Measurements from ENCODE around the gene TMEM63A. TPM values are rescaled to one million over a fixed set of nuclear protein-coding genes. Genes with fewer than 3 reads are reported as not detected.
"Not testable (repeated sequence)": the region's sequence is repeated elsewhere in the genome, so short reads cannot be mapped to it uniquely, and the experiment has no call there.

TMEM63A gene
- 43.8 TPM for total RNA-seq

DNA sequence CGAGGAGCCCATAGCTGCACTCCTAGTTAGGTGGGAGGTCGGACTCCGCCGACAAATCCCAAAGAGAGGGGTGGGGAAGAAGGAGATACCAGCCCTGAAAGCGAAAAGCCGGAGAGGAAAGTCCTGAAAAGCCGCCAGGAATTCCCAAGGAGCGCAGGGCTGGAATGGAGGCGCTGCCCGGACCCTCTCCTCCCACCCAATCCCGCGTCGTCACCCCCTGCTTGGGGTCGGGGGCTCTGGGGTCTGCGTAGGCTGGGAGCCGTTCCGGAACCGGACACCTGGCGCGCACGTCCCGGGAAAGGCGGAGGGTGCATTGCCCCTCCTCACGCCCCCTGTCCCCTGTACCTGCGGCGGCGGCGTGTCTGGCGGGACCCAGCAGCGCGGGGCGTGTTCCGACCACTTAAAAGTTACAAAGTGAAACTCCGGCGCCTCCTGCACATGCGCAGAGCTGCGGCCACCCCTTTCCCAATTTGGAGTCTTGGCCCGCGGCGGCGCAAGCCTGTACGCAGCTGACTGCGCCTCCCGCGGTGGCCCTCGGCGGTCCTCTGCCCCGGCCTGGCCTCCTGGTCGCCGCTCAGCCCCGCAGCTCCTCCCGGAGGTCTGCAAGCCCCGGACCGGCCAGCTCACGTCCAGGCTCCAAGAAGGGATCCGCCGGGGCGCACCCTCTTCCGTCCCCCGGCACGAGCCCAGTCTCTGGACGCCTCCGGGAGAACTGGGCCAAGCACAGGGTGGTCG is at the start of gene TMEM63A:
Gene TMEM63A, minus strand, starts transcription at position 422 of the 735 bp plus-strand sequence. CDS start 4,800 bp downstream, outside the sequence.
- DNase-seq = peak; percentile 66

DNA sequence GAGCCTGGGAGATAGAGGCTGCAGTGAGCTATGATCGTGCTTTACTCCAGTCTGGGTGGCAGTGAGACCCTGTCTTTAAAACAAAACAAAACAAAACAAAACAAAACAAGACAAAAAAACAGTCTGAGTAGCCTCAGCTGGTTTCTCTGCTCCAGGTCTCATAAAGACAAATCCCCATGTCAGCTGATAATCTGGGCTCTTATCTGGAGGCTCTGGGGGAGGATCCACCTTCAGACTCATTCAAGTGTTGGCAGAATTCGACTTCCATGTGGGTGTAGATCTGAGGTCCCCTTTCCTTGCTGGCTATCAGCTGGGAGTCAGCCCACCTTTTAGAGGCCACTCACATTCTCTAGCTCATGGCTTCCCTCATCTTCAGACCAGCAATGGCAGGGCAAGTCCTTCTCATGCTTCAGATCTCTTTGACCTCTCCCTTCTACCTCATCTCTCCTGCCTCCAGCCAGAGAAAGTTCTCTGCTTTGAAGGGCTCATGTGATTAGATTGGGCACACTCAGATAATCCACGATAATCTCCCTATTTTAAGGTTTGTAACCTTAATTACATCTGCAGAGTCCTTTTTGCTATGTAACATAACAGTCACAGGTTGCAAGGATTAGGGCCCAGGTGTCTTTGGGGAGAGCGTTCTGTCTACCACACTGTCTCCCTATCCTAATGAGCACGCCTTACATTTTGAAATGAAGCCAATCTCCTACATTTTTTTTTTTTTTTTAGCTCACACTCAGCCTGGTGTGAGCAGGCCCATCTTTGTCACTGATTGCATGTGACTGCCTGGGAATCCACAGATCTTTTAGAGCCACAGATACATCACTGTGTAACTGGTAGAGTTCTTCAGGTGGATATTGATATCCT is 49.3 kb upstream of the TMEM63A start:
- DNase-seq = no peak

DNA sequence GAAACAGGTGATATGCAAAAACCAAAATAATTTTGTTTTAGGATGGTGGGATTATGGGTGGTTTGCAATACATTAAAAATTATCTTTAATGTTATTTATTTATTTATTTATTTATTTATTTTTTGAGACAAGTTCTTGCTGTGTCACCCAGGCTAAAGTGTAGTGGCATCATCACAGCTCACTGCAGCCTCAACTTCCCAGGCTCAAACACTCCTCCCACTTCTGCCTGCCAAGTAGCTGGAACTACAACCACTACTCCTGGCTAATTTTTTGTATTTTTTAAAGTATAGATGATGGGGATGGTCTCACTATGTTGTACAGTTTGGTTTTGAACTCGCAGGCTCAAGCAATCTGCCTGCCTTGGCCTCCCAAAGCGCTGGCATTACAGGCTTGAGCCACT is 48.4 kb upstream of the TMEM63A start:
- DNase-seq = no peak

DNA sequence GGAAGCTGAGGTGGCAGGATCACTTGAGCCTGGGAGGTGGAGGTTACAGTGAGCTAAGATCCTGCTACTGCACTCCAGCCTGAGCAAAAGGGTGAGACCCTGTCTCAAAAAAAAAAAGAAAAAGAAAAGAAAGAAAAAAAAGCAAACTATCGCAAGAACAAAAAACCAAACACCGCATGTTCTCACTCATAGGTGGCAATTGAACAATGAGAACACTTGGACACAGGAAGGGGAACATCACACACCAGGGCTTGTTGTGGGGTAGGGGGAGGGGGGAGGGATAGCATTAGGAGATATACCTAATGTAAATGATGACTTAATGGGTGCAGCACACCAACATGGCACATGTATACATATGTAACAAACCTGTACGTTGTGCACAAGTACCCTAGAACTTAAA is 47.3 kb upstream of the TMEM63A start:
- not testable (repeated sequence) for DNase-seq

DNA sequence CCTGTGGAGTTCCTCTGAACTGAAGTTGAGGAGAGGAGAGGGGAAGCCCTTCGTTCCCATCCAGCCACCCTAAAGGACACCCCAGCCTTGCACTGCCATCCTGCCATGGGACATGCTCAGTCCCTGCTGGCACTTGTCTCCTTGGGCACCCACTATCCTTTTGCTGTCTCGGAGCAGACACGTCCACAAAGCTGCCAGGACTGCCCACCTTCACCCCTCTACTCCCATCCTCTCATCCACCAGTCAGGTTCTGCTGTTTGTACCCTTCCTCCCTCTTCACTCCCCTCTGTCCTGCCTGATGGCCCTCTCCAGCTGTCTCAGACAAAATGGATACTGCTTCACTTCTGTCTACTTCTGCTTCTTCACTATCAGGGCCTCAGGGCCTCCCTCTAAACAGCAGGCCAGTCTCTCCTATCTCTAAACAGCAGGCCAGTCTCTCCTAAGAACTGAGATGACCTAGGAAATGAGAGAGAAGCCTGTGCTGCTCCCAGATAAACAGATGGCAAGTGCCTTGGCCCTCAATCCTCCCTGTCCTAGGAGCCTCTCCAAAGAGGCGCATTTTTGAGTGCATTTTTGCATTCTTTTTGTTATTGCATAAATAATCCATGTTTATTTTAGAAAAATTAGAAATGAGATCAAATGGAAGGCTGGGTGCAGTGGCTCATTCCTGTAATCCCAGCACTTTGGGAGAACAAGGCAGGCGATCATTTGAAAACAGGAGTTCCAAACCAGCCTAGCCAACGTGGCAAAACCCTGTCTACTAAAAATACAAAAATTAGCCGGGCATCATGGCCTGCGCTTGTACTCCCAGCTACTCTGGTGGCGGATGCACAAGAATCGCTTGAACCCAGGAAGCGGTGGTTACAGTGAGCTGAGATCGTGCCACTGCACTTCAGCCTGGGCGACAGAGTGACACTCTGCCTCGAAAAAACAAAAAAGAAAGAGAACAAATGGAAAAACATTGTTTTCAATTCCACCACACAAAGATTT is 46.3 kb upstream of the TMEM63A start:
- DNase-seq = no peak

DNA sequence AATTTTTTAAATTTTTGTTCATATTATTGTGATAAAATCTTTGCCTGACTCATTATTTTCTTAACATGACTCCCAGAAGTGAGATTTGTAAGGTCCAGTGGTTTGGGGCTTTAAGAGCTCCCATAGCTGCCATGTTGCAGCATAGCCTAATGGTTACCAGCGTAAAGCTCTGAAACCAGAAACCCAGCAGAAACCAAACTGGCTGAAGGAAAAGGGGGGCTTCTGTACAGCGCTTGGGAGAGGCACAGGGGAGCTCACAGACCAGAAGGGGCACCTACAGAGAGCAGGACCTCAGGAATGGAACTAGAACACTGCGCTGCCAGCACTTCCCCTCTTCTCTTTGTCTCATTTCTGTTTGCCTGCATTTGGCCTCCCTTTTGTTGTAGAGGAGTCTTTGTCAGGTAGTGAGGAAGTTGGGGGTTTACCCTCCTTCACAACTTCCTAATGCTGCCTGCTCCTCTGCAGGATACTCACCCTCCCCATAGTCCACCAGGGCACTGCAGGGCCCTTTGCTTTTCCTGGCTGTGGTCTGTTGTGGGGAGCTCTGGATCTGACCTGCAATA is 44.5 kb upstream of the TMEM63A start:
- no peak for DNase-seq

DNA sequence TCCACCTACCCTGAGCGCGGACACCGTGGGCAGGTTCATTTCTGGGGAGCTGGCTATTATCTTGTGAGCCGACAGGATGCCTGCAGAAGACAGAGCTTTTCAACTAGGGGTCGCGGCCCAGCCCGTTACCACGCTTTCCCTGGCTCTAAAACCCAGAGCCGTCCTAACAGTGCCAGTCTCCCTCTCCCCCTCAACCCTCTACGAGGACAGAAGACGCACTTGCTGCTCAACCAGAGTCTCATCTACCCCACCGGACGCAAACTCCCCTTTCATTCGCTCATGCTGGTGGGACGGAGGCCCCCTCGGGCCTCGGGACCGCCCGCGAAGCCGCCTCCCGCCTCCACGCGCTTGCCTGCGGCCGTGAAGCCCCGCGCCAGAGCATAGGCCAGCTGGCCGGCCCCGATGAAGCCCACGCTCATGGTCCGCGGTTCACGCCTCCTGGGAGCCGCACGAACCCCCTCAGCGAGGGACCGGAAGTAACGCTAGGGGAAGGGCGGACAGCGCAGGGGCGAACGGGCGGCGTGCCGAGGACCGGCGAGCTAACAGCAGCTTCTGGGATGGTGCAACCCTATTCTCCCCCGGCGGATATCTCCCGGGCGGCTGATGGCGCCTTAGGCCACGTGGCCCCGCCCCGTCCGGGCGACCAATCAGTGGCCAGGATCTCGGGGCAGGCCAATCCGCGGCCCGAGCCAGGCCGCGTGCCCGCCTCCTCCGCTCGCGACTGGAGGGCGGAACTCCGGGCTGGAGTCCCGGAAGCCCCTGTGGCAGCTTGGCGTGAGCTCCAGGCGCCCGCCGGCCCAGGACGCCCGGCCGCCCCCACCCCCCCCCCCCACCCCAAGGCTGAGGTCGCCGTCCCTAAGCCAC is 41.7 kb upstream of the TMEM63A start, which contains the start of gene PYCR2:
Gene PYCR2, minus strand, starts transcription at position 559 of the 864 bp plus-strand sequence. Its CDS starts 140 bp downstream, at position 419.
- DNase-seq = peak; percentile 89

DNA sequence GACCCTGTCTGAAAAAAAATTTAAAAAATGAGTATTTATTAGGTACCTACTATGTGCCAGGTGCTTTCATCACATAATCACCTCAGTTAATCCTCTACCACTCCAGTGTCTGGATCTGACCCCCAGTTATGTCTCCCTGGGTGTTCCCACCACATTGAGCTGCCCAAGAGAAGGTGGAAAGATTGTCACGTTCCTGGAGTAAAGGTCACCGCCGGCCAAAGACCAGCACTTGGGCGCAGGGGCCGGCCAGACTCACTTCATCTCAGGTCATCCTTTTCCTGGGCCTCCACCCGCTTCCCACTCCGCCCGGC is 41.2 kb upstream of the TMEM63A start:
- no peak for DNase-seq

DNA sequence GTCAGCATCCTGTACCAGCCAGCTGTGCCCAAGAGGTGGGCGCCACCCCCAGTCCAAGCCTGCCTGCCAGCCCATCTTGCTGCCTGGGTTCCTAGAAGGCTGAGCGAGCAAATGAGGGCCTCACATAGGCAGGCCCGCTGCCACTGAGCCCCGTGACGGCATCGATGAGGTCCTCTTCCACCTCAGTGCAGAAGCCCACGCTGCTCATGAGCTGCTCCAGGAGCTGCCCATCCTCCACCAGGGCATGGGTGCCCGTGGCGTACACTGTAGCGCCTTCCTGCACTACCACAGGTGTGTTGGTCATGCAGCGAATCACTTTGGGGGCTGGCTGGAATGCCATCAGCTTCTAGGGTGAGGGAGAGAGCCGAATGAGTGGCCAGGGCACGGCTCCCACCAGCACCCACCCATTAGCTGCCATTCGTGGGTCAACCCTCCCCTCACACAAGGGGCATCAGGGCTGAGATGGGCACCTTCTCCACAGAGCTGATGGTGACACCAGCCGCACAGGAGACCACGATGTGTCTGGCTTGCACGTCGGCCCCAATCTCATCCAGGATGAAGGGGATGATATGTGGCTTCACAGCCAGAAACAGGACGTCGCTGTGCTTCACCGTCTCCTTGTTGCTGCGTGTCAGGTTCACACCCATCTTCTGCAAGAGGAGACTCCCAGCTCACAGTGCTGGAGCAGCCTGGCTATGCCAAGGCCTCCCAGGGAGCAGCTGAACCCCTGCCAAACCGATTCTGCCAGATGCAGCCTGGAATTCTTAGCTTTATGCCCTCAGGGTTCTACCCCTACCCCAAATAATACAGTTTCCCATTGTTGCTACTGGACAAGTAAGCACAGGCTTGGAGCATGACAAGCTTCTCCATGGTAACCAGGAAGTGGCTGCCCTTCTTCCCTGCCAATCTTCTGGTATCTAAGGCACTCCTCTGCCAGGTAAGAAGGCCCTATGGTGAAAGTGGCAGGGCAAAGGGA is 39.8 kb upstream of the TMEM63A start:
- no peak for DNase-seq

DNA sequence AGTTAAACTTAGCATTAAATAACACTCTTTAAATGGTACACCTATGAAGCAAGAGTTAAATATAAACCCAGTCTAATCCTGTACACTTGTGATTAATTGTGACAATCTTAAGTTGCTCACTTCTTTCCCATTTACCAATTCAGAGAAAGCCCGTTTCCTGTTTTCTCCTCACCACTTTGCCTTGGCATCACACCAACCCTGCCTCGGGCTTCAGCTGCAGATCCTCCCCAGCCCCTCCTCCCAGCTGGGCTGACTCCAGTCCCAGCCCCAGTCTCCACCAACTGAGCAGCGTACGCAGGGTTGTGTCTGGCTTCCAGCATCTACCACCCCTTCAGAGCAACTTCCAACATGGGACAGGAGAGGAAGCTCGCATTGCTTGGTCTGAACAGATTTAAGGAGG is 37.7 kb upstream of the TMEM63A start:
- peak; percentile 47 for DNase-seq

DNA sequence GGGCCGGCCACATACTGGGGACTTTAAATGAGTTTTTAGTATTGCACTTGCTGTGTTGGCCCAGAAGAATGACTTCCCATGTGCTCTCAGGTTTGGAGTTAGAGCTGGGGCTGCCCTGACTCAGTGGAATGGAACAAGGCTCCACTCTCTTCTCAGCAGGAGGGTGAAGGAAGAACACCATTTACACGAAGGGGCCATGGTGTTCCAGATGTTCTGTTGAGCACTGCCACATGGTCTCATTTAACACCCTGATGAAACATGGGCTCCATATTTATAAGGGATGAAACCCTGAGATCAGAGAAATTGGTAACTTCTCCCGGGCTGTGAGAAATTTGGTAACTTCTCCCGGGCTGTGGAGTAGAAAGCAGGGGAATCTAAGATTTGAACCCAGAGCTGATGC is 36.1 kb upstream of the TMEM63A start:
- no peak for DNase-seq

DNA sequence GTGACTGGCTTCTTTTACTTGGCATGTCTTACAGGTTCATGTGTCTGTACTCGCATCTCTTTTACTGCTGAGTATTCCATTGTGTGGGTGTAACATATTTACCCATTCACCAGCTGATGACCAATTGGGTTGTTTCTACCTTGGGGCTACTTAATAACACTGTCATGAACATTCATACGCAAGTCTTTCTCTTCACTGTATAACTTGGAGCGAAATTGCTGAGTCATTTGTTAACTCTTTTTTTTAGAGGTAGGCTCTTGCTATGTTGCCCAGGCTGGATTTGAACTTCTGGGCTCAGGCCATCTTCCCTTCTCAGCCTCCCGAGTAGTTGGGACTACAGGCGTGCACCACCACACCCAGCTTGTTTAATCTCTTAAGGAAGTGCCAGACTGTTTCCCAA is 35.4 kb upstream of the TMEM63A start:
- no peak for DNase-seq

DNA sequence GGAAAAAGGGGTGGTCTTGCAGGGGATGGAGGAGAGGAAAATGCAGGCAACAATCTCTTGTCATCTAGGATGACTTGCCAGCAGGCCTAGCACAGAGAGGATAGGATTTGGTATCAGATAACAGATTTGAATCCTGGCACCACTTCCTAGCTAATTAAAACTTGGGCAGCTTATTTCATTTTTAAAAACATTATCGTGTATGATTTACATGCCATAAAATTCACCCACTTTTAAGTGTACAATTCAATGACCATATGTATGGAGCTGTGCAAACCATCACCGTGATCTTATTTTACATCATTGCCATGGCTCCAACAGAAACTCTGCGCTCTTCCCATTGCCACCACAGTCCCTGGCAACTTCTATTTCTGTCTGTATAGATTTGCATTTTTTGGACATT is 34.9 kb upstream of the TMEM63A start:
- no peak for DNase-seq

DNA sequence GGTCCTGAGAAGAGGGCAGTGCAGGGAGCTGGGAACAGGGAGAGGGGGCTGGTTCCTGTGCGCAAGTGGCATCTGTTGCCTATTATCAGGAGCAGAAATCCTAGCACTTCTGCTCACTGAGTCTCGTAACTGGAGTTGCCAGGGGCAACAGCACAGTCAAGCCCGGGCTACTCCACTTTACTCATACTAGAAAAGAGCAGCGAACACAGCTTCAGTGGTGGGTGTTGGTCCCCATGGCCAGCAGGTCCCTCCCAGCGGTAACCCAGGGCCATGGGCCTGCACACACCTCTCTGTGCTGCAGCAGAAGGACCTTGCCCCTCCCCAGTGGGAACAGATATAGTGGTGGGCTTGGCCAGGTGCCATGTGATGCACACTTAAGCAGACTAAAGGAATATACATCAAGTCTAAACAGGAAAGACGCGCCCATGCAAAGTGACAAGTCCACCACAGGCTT is 33.4 kb upstream of the TMEM63A start:
- DNase-seq = no peak

DNA sequence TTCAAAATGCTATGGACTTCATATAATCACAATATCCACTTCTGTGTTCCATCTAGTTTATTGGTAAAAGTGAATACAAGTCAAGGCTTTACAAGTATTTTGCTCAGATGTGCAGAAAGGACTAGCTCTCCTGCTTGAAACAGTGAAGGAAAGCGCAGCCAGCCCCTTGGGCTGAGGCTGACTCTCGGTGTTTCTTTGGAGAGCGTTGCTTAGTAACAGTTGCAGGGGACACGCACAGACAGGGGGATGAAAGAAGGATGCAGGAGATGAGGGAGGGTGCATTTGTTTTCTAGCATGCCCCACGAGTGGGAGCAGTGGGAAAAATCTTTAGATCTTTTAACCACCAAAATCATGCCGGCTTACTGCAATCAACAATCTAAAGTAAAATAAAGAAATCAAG is 32.8 kb upstream of the TMEM63A start:
- no peak for DNase-seq

DNA sequence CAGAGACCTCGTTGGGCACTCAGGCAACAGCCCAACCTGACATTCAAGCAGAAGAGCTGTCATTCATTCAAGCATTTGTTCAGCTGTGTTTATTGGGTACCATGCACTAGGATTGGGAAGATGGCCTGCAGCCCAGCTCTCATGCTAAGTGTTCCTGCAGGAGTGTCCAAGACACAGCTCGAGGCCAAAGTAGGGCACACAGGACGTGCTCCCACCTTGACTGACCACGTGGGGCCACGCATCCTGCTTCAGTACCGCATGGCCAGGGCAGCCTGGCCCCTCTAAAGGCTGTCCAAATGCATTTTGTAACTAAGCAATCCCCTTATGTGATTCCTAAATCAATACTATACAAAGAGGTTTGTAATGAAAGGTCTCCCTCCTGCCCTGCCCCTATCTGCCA is 32.2 kb upstream of the TMEM63A start:
- DNase-seq = no peak

DNA sequence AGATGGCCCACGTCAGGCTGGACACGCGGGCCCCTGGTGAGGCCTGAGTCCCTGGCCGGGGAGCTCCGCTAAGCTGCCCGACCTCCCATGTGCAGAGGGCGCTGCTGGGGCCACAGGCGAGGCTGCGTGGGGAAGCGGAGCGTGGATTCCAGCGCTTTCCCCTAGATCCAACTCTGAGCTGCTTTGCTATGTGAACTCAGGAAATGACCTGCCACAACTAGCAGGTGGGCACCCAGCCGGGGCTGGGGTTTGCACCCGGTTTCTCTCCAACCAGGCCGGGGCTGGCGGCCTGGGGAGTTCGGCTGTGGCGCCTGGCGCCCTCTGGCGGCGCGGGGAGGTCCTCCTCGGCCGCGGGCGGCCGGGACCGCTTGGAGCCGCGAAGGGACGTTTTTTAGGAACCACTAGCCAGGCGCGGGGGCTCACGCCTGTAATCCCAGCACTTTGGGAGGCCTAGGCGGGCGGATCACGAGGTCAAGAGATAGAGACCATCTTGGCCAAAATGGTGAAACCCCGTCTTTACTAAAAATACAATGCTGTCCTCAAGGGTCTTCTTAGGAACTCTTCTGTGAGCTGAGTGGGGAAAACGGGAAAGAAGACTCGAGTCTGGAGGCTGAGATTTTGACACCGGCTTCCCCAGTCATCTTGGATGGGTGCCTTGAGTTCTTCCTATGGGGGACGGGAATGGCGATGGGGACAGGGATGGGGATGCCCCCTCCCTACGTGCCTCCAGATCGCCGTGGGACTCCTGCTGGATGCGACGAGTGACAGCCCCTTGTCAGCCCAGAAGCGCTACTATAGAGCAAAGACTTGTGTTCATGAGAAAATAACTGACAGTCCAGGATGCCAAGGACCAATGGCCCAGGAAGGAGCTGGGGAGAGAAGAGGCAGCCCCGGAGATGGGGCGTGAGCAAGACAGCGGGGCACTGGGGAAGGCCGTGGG is 29.3 kb upstream of the TMEM63A start:
- DNase-seq = no peak

DNA sequence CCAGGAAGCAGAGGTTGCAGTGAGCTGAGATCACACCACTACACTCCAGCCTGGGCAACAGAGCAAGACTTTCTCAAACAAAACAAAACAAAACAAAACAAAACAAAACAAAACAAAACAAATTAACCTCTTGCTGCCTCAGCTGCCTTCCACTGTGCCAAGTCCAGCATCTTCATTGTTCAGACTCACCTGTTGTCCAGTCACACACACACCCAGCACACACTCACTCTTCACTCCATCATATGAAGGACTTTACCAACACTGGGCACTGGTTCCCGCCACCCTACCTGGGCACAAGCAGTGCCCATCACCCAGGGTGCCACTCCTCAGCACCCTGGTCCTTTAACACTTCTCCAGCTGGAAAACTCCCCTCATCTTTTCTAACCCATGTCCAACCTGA is 27.3 kb upstream of the TMEM63A start:
- DNase-seq = no peak

DNA sequence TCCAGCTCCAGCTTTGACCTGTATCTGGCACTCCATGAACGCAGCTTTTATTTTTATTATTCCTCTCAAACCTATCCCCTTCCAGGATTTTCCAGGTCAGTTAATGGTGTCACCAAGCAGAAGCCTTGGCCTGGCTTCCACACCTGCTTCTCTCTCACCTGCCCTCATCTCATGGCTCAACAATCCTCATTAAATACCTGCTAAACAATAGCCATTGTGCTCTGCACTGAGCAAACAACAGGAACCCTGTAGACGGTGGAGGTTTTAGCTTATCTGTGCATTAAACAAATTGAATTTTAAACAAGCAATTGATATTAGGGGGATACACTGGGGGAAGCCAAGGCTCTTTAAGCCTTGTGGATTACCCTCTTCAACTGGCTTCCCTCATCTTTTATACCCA is 26.6 kb upstream of the TMEM63A start:
- DNase-seq = no peak

Measured in skin of body (tissue), 2 donors.